Psoas muscle (tissue), 8 donors: ENCODE measurements around the gene RRP8. TPM values are rescaled to one million over a fixed set of nuclear protein-coding genes. Genes with fewer than 3 reads are reported as not detected.

Experiments
- ATAC-seq, 4 donors: fragments of 200-7000 bp; cut with Tn5 transposase; one replicate each; pipeline ENCODE4 v1.9.1; 2020; ENCODE audit warnings: moderate library complexity in 3 of 4, mild to moderate bottlenecking in 2 of 4
- DNase-seq, 2 donors: peaks; one replicate each; pipeline ENCODE4 v3.0.0-alpha.2; 2020
- H3K27ac ChIP-seq: fragments of 200-600 bp; one replicate; pipeline ENCODE4 v1.8.0; 2022
- H3K27me3 ChIP-seq, 3 donors: fragments of 200-600 bp in 1 of 3; one replicate each; pipeline versions ENCODE4 v1.6.1 to v1.8.0; 2013 to 2022; ENCODE audit warnings: low read length in 2 of 3, mild to moderate bottlenecking in 2 of 3, moderate library complexity in 1 of 3; ENCODE audit not compliant: insufficient read depth in 3 of 3
- H3K36me3 ChIP-seq, 2 donors: fragments of 200-600 bp in 1 of 2; one replicate each; pipeline versions ENCODE4 v1.6.1 to v1.8.0; 2013 to 2022; ENCODE audit warnings: low read depth in 1 of 2, mild to moderate bottlenecking in 1 of 2, moderate library complexity in 1 of 2; ENCODE audit not compliant: insufficient read depth in 1 of 2
- H3K4me1 ChIP-seq: fragments of 200-600 bp; one replicate; pipeline ENCODE4 v1.8.0; 2022
- H3K4me3 ChIP-seq: fragments of 200-600 bp; one replicate; pipeline ENCODE4 v1.8.0; 2022; ENCODE audit warnings: mild to moderate bottlenecking
- H3K9me3 ChIP-seq: fragments of 200-600 bp; one replicate; pipeline ENCODE4 v1.8.0; 2022
- CTCF ChIP-seq: fragments of 200-600 bp; IDR thresholded peaks from one replicate; pipeline ENCODE4 v1.8.0; 2022; ENCODE audit warnings: antibody characterized with exemption
- WGBS, 3 donors: extraction: QIAGEN DNeasy Blood & Tissue Kit; methylation state at CpG; one replicate each; pipeline versions ENCODE4 v1.1.6 to v1.1.7; 2013; 5-methylcytosine and 5-hydroxymethylcytosine counted together
- intact Hi-C, 2 donors: fragments of 100-400 bp; cut with DNase I; formaldehyde crosslinking; loops; one replicate each; pipeline versions ENCODE4 v1.11.0 to v1.14.2; 2022
- polyA plus RNA-seq, 3 donors: library from polyadenylated mRNA; stranded (reverse); fragments of 200-250 nt; gene quantifications; one replicate each; pipeline ENCODE4 v1.2.3, GENCODE V29; 2013
- total RNA-seq, 4 donors: library from RNA; stranded (reverse); fragmentation: NEBNext Ultra II Directional in 2 of 4; extraction: Animal tissue kit (Norgen Biotek cat#: 25700) in 2 of 4; gene quantifications; one replicate each; pipeline versions ENCODE4 v1.2.1 to v1.2.4, GENCODE V29; 2021 to 2023
- donor health status: healthy with polysubstance abuse.
- donor health status: DM: no; HTN: no; CAD: no; lungs with moderate emphysema.
- donor health status: Bipolar disorder and iron deficiency.
- donor health status: healthy.
- donor health status: DM: yes; HTN: yes; CAD: no.
- donor health status: DM: no; HTN: no; CAD: no.
- donor health status: DM: no; HTN: no; CAD: no.
- donor health status: DM: yes; HTN: yes; CAD: no.

Gene RRP8
- total and polyA plus RNA-seq, 7 donors = 11.6 to 34.0 (median 18.4) TPM

- intact Hi-C loops = no loop called here
- Histone ChIP-seq H3K4me1 (peaks cover 2% of the 10 kb centered on the region), H3K27ac (peak overlapping the region; percentile 19), H3K27me3 (no peaks in the 10 kb centered on the region), H3K4me3 (no peak overlapping the region), H3K36me3 (peaks cover 14 to 97% of the 10 kb centered on the region in 2 donors), H3K9me3 (no peaks in the 10 kb centered on the region)
- DNase-seq = no peak
- ATAC-seq = no peak
- 42 to 49% (median 43%) methylated on average over 5 of the region's 5 CpGs for WGBS, 3 donors
- TF ChIP-seq CTCF = no peak
Observed at GRCh38 chr11:6596239-6596877, 7.1 kb downstream of the RRP8 start.

- peaks cover 14 to 87% of the 10 kb centered on the region in 2 donors for H3K36me3 ChIP-seq
Observed at GRCh38 chr11:6594142-6594768, 9.2 kb downstream of the RRP8 start.

GRCh38 chr11:6588018-6588417, 15.4 kb downstream of the RRP8 start:
- peaks cover 7 to 28% of the 10 kb centered on the region in 2 donors for H3K36me3 ChIP-seq
- TF ChIP-seq CTCF = no peak
- ATAC-seq = peak in 1 of 4 donors; percentile 20
- no peaks in the 10 kb centered on the region for H3K27me3 ChIP-seq
- intact Hi-C loops = no loop called here
- H3K4me1 ChIP-seq = peaks cover 6% of the 10 kb centered on the region
- peaks cover 15% of the 10 kb centered on the region for H3K9me3 ChIP-seq
- no peak overlapping the region for H3K4me3 ChIP-seq
- DNase-seq = no peak
- WGBS, 3 donors = 88 to 95% (median 90%) methylated on average over 1 of the region's 1 CpG
- peak overlapping the region; percentile 37 for H3K27ac ChIP-seq

More at GRCh38 chr11:6594142-6594768, 9.2 kb downstream of the RRP8 start:
- TF ChIP-seq CTCF = no peak
- H3K27ac ChIP-seq = no peak overlapping the region
- H3K9me3 ChIP-seq = no peaks in the 10 kb centered on the region
- H3K4me3 ChIP-seq = no peak overlapping the region
- H3K27me3 ChIP-seq = no peaks in the 10 kb centered on the region
- DNase-seq (no peak), ATAC-seq (no peak)
- 81 to 85% (median 84%) methylated on average over 3 of the region's 3 CpGs for WGBS, 3 donors
- intact Hi-C loops = no loop called here
- no peaks in the 10 kb centered on the region for H3K4me1 ChIP-seq

- Histone ChIP-seq H3K27ac (peak overlapping the region; percentile 37), H3K36me3 (peaks cover 7 to 23% of the 10 kb centered on the region in 2 donors), H3K4me1 (peaks cover 6% of the 10 kb centered on the region), H3K4me3 (no peak overlapping the region), H3K9me3 (peaks cover 15% of the 10 kb centered on the region), H3K27me3 (no peaks in the 10 kb centered on the region)
- intact Hi-C loops = no loop called here
- WGBS, 3 donors = 55 to 58% (median 57%) methylated on average over 11 of the region's 11 CpGs
- TF ChIP-seq CTCF = no peak
- DNase-seq (no peak), ATAC-seq (peak; percentile 88 to 93 (median 92))
Observed at GRCh38 chr11:6587360-6587953, 16.0 kb downstream of the RRP8 start.
